Measurements from ENCODE around the gene SPATC1L.

SPATC1L gene

GRCh38 chr21:46126309-46127238 lies 57.7 kb downstream of the SPATC1L start:
- no peak for TF ChIP-seq CTCF (IDR thresholded peaks at IDR 0.05; ENCODE audit: low read depth, low read length)
- H3K4me3 ChIP-seq (ENCODE audit: low read depth, low read length): no peak overlapping the region

GRCh38 chr21:46125846-46126301 lies 58.4 kb downstream of the SPATC1L start:
- no peak overlapping the region for H3K4me3 ChIP-seq (ENCODE audit: low read depth, low read length)
- no peak for TF ChIP-seq CTCF (IDR thresholded peaks at IDR 0.05; ENCODE audit: low read depth, low read length)

DNA sequence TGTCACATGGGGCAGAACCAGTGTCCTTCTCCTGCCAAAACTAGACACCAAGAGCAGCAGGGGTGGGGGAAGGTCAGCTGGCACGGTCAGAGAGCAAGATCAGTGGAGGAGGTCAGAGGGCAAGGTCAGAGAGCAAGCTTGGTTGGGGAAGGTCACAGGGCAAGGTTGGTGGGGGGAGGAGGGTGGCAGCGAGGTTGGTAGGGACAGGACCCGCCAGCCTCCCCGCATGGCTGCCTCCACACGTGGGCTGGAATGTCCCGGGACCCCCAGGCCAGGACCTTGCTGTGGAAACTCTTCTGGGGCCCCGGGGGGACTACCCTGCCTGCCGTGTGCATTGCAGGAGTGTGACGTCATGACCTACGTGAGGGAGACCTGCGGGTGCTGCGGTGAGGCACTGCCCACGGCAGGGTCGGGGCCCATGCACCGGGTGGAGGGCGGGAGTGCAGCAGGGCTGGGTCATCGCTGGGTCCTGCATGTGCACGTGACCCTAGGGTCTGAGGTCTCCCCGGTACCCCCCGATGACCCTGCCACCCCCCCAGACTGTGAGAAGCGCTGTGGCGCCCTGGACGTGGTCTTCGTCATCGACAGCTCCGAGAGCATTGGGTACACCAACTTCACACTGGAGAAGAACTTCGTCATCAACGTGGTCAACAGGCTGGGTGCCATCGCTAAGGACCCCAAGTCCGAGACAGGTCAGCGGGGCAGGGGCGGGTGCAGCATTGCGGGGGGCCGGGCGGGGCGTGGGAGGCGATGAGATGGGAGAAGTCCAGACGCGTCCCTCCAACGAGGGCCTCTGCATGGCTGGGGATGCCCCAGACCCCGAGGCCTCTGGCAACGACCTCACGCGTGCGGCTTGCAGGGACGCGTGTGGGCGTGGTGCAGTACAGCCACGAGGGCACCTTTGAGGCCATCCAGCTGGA lies 59.1 kb downstream of the SPATC1L start:
- H3K4me3 ChIP-seq (ENCODE audit: low read depth, low read length): no peak overlapping the region
- TF ChIP-seq CTCF (IDR thresholded peaks at IDR 0.05; ENCODE audit: low read depth, low read length): no peak

- H3K4me3 ChIP-seq (ENCODE audit: low read depth, low read length): no peak overlapping the region
Measured at GRCh38 chr21:46124083-46124925, 60.0 kb downstream of the SPATC1L start.

GRCh38 chr21:46122758-46123683 lies 61.2 kb downstream of the SPATC1L start:
- no peak for TF ChIP-seq CTCF (IDR thresholded peaks at IDR 0.05; ENCODE audit: low read depth, low read length)
- H3K4me3 ChIP-seq (ENCODE audit: low read depth, low read length): no peak overlapping the region

More at GRCh38 chr21:46124083-46124925, 60.0 kb downstream of the SPATC1L start:
- TF ChIP-seq CTCF (IDR thresholded peaks at IDR 0.05; ENCODE audit: low read depth, low read length): no peak

DNA sequence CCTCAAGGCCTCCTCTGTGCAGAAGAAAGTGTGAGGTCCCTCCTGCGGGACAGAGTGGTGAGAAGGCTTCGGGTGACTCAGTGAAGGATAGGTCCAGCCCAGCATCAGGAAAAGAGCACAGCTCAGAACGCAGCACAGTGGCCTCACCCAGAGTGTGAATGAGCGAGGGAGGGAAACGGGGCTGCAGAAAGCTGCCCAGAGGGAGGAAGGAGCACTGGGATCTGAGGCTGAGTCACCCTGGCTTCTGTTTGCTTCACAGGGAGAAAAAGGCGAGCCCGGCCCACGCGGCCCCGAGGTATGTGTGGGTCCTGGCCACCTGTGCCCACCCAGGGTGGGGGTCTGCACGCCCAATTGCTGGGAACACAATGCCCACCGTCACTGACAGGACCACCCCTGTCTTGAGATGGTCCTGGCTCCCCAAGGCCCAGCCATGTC lies 62.0 kb downstream of the SPATC1L start:
- no peak for TF ChIP-seq CTCF (IDR thresholded peaks at IDR 0.05; ENCODE audit: low read depth, low read length)
- no peak overlapping the region for H3K4me3 ChIP-seq (ENCODE audit: low read depth, low read length)
